C4-2B (cell line): ENCODE results near the gene OR10K1.

ENCODE experiments used
- ZFX ChIP-seq: fragments of 450-650 bp; IDR thresholded peaks from 2 replicates; pipeline ENCODE4 v1.6.1; 2017
- TF ChIP-seq, protein P1 (sequence below): fragments of 450-650 bp; conservative IDR thresholded peaks from 2 replicates; pipeline ENCODE4 v1.5.1; 2017; ENCODE audit warnings: mild to moderate bottlenecking

DNA sequence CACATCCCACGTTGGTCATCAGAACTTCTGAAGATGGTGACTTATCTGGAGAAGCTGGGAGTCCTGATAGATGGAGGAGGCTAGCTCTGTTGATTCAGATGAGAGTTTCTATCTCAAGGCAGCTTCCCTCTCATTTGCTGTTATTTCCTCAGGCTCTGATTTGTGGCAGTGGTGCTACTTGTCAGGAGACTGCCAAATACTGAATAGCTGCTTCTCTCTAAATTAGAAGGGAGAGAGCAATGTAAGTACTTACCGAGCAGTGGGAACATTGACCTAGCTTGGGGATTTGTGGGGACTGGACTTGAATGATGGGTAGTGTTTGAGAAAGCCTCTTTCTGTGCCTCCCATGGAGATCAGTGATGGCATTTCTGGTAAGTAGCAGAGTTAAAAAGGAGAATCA, at the start of gene OR10K1:
- TF ChIP-seq, protein P1, sequence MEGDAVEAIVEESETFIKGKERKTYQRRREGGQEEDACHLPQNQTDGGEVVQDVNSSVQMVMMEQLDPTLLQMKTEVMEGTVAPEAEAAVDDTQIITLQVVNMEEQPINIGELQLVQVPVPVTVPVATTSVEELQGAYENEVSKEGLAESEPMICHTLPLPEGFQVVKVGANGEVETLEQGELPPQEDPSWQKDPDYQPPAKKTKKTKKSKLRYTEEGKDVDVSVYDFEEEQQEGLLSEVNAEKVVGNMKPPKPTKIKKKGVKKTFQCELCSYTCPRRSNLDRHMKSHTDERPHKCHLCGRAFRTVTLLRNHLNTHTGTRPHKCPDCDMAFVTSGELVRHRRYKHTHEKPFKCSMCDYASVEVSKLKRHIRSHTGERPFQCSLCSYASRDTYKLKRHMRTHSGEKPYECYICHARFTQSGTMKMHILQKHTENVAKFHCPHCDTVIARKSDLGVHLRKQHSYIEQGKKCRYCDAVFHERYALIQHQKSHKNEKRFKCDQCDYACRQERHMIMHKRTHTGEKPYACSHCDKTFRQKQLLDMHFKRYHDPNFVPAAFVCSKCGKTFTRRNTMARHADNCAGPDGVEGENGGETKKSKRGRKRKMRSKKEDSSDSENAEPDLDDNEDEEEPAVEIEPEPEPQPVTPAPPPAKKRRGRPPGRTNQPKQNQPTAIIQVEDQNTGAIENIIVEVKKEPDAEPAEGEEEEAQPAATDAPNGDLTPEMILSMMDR: no peak
- TF ChIP-seq ZFX: no peak
